ENCODE measurements around the gene ELAVL3. TPM values are rescaled to one million over a fixed set of nuclear protein-coding genes. Genes with fewer than 3 reads are reported as not detected.

The ELAVL3 gene
- total and polyA plus RNA-seq, 2 donors (not counting 3 experiments of a cell fraction or from before 2014, with no cell fraction given) = not detected

GRCh38 chr19:11453468-11454341 lies 27.1 kb downstream of the ELAVL3 start:
- Histone ChIP-seq H3K4me3 (replicated peaks in 1 of 3; ENCODE audit: insufficient read depth in 1 of 3, low read depth in 1 of 3, low read length in 3 of 3) (no peak overlapping the region), H2AFZ (ENCODE audit: low read depth, low read length) (no peak overlapping the region), H4K20me1 (replicated peaks; ENCODE audit: control insufficient read depth, extremely low read depth, insufficient read depth, low read length) (no peaks in the 10 kb centered on the region), H3K27me3 (ENCODE audit: control insufficient read depth in 2 of 2, insufficient read depth in 2 of 2, low read length in 2 of 2) (no peaks in the 10 kb centered on the region), H3K79me2 (ENCODE audit: control insufficient read depth, insufficient read depth, low read length) (no peaks in the 10 kb centered on the region), H3K9me3 (replicated peaks; ENCODE audit: control insufficient read depth, insufficient read depth, low read length) (no peaks in the 10 kb centered on the region), H3K4me1 (ENCODE audit: control insufficient read depth, extremely low read depth, insufficient read depth, low read length) (no peaks in the 10 kb centered on the region), H3K36me3 (ENCODE audit: control insufficient read depth in 2 of 2, extremely low read depth in 1 of 2, insufficient read depth in 2 of 2, low read length in 2 of 2) (peaks cover 2 to 4% of the 10 kb centered on the region in 2 experiments), H3K27ac (ENCODE audit: insufficient read depth, low read depth, low read length) (no peak overlapping the region), H3K4me2 (ENCODE audit: insufficient read depth, low read length) (no peak overlapping the region), H3K9me1 (replicated peaks; ENCODE audit: control insufficient read depth, extremely low read depth, insufficient read depth, low read length) (no peaks in the 10 kb centered on the region), H3K9ac (replicated peaks; ENCODE audit: extremely low read depth, insufficient read depth, low read length) (no peak overlapping the region)
- CTCF ChIA-PET = no interaction called here
- no peak for DNase-seq (ENCODE audit: low read depth, low spot score)
- intact Hi-C loops (cut with micrococcal nuclease) (no loop called here), dilution Hi-C loops (cut with MboI; ENCODE audit: extremely low pct_ligation_motif_present, low sequenced_read_pairs) (no loop called here)
- BruUV-seq (replicated peaks) = no TSS peak
- no peak for FAIRE-seq
- TF ChIP-seq CTCF (IDR thresholded peaks at IDR 0.05; ENCODE audit: extremely low read depth in 1 of 2, insufficient read depth in 1 of 2, low read depth in 1 of 2, low read length in 2 of 2) (peak; percentile 20 to 44), MYC (IDR thresholded peaks at IDR 0.05; ENCODE audit: low read depth, low read length) (no peak), EZH2 (IDR thresholded peaks at IDR 0.05; ENCODE audit: borderline replicate concordance, low read depth, low read length, severe bottlenecking) (no peak), GATA2 (IDR thresholded peaks at IDR 0.05; ENCODE audit: insufficient read depth, insufficient read length, low read depth, low read length) (no peak)
- POLR2A ChIA-PET = no interaction called here

Data from endothelial cell of umbilical vein (primary cell).